NCI-H748 treated with DMSO at 0.1 percent for 48 hours (cell line): ENCODE results near the gene AKT1.
A peak's percentile ranks its signal among the peaks of the same experiment; 100 is the strongest.
"Not testable (repeated sequence)": the region's sequence is repeated elsewhere in the genome, so short reads cannot be mapped to it uniquely, and the experiment has no call there.

Experiments
- DNase-seq: peaks from one replicate; lab custom pipeline; 2025; lab: John Stamatoyannopoulos, UW

The AKT1 gene

GRCh38 chr14:104794993-104795780 is at the start of gene AKT1:
Gene AKT1, minus strand, starts transcription at chr14:104795748. Its CDS starts 3,105 bp downstream, at chr14:104792643.
- no peak for DNase-seq

- no peak for DNase-seq
Measured at GRCh38 chr14:104845033-104845666, 49.6 kb upstream of the AKT1 start.

DNA sequence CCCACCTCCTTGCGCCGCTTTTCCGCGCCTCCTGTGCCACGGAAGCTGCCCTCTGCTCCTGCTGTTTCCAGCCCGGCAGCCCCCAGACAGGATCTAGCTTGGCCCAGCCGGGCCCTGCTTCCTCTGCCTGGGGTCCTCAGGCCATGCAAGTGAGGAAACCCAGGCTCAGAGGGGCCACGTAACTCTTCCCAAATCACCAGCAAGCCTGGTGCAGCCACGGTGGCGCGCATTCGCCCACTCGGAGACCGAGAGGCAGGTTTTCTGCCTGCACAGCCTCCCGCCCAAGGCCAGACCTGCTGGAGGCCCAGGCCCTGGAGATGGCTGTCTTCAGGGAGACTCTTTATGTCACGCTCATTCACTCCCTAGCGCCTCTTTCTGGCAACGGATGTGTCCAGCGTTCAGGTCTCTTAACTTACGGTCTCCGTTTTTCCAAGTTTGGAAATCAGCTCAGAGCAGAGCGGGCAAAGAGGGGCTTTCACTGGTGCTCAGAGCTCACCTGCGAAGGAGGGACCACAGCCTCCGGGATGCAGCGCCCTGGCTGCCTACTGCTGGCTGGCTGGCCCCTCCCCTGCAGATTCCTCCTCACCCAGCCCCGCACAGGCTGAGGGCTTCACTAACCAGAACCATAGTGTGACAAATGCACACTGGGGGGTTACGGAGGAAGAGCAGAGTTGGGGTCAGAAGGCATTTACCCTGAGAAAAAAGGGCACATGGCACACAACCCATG is 48.9 kb upstream of the AKT1 start:
- no peak for DNase-seq

- no peak for DNase-seq
Measured at GRCh38 chr14:104843442-104844305, 48.1 kb upstream of the AKT1 start.

DNA sequence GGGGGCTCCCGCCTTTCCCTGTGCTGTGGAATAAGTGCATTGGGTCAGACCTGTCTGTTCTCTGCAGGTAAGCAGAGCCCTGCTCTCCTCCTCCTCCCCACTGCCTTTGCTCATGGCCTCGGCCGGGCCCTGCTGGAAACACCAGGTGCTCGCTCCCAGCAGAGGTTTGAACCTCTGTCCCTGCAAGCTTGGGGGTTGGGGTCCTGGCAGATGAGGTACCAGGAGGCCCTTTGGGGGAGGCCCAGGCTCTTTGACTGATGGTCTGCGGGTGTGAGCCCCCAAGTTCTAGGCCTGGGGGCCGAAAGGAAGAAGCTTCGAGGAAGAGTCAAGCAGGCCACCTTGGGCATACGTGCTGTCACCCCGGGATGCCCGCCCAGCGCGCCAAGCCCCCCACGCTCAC is 47.5 kb upstream of the AKT1 start:
- DNase-seq: no peak

- no peak for DNase-seq
Measured at GRCh38 chr14:104841730-104842129, 46.2 kb upstream of the AKT1 start.

GRCh38 chr14:104836171-104836935 is 40.8 kb upstream of the AKT1 start:
- DNase-seq: not testable (repeated sequence)

DNA sequence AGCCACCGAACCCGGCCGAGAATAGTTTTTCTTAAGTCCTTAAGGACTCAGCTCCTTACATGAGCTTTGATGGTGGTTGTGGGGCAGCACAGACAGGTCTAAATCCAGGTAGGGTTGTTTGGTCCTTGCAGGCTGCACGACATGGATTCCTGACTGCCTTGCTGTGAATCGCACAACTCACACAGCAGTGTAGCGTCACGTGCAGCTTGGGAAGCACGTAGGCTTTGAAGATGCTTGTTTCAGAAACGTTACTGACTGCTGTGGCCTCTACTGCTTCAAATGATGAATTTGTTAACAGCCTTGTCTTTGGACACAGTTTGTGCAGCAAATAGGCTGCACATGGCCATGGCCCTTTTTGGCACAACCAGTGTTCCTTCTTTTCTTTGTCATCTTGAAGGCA is 35.2 kb upstream of the AKT1 start:
- DNase-seq: no peak

DNA sequence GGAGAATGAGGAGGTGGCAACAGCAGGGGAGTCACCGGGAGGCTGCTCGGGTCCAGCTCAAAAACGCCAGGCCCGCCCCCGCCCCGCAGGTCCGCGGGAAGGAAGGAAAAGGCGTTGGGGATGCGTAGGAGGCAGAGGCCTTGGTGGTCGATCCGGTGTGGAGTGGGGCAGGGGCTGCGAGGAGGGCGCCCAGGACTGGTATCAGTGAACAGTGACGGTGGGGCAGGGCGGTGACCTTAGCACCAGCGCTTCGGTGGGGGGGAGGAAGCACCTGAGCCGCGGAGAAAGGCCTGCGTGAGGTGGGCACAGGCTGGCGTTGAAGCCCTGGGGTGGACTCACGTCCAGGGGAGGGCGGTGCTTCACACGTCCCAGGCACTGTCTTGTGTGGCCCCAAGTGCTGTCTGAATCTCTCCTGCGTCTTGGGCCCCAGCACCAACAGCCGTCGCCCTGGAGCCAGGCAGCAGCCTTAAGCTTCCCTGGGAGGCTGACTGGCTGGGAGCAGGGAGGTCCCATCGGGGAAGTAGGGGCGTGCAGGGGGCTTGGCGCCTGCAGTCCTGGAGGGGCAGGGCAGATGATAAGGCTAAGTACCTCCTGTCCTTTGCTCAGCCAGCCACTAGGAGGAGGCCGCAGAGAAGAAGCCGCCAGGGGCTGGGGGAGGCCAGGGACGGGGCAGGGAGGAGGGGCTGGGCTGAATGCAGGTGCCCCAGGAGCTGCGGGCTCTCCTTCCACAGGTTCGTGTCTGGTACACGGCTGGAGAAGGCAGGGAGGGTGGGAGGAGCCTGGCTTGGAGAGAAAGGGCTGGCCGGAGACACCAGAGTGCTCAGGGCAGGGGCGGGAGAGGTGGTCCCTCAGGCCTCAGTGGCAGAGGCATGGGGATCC is 31.9 kb upstream of the AKT1 start:
- DNase-seq: peak; percentile 64

- DNase-seq: no peak
Measured at GRCh38 chr14:104826861-104827176, 31.3 kb upstream of the AKT1 start.

- DNase-seq: peak; percentile 77
Measured at GRCh38 chr14:104826189-104826860, 30.8 kb upstream of the AKT1 start.

DNA sequence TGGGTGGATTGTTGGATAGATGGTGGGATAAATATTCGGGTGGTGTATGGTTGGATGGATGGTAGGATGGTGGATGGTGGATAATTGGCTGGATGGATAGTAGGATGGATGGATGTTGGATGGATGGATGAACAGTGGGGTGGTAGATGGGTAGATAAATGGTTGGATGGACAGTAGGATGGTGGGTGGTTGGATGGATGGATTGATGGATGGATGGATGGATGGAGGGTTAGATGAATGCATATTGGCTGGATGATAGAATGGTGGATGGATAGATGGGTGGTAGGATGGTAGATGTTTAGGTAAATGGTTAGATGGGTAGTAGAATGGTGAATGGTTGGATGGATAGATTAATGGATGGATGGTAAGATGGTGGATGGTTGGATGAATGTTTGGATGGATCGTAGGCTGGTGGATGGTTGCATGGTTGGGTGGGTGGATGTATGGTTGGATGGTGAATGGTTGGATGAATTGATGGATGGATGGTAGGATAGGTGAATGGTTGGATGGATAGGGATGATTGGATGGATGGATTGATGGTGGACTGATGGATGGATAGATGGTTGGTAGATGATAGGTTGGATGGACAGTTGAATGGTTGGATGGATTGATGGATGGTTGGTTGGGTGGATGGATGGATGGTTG is 28.9 kb upstream of the AKT1 start:
- no peak for DNase-seq

- DNase-seq: no peak
Measured at GRCh38 chr14:104822821-104823615, 27.5 kb upstream of the AKT1 start.

DNA sequence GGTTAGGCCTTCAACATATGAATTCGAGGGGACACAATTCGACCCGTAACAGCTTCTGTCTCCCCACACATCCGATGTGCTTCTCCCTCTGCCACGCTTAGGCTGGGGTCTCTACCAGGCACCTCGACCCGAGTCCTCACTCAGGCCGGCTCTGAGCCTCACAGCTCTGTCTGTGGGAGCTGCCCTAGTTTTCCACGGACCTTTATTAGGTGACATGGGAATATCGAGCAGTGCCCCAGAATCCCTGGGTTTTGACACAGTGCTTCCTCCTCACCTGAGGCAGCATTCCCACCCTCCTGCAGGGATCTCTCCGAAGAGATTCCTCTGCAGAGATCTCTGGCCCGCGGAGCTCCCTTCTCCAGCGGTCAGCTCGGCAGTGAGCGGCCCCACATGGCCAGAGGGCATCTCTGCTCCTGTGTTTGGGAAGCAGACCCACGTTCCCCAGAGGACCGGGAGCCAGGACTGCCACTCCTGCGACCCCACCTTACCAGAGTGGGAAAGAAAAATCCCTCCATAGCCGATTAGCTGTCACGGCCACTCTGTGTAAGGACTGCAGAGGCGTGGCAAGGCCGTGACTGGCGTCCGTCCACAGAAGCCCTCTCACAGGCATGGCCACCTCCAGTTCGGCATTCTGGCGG is 26.5 kb upstream of the AKT1 start:
- no peak for DNase-seq

- DNase-seq: no peak
Measured at GRCh38 chr14:104821229-104821945, 25.8 kb upstream of the AKT1 start.

DNA sequence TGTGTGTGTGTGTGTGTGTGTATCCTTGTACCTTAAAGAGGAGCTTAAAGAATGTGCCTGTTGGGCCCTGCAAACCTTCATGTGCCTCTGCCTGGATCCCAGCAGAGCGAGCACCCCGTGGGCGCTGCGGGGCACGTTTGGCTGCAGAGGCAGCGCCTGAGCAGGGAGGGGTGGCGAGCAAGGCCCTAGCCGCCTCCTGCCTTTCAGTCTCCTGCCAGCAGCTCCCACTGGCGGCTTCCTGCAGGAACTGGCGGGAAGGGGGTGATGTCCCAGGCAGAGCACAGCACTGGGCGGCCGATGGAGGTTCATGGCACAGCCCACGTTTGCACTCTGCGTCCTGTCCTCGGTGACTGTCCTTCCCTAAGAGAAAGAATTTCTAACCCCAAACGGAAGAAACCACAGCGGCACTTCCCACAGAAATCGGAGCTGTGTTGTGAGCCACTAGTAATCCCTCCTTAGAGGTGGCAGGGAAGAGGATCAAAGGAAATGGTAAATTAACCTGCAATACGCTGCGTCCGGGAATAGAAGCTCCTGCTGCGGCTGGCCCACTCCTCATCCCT is 25.2 kb upstream of the AKT1 start:
- no peak for DNase-seq

DNA sequence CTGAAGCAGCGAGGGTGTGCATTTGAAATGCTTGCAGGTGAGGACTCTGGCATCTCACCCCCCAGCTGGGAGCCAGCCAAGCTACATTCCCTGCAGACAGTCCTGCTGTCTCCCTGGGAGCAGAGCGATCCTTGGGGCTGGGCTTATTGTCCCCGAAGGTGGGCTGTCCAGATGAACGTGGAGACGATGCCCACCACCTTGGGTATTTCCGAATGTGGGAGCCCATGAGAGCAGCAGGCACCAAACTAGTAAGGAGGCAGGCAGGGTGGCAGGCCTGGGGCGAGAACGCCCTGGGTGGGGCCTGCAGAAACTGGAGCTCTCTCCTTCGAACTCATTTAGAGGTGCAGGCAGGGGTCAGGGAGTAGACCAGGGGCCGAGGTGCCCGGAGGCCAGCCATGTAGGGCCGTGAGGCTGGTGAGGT is 23.8 kb upstream of the AKT1 start:
- DNase-seq: no peak
